ENCODE data around the gene BRSK2.
A peak's percentile ranks its signal among the peaks of the same experiment; 100 is the strongest.
"Not testable (repeated sequence)": the region's sequence is repeated elsewhere in the genome, so short reads cannot be mapped to it uniquely, and the experiment has no call there.

BRSK2 gene

GRCh38 chr11:1401171-1401445 lies 11.4 kb downstream of the BRSK2 start:
- DNase-seq = no peak
- TF ChIP-seq POLR2A (IDR thresholded peaks at IDR 0.05; ENCODE audit: low read length) (no peak), GATA1 (IDR thresholded peaks at IDR 0.05; ENCODE audit: low read depth, low read length) (no peak)

GRCh38 chr11:1401656-1402221 lies 12.0 kb downstream of the BRSK2 start:
- DNase-seq = peak; percentile 40 to 52
- no peak for TF ChIP-seq POLR2A (IDR thresholded peaks at IDR 0.05; ENCODE audit: low read length)
- TF ChIP-seq GATA1 (IDR thresholded peaks at IDR 0.05; ENCODE audit: low read depth, low read length) = no peak

GRCh38 chr11:1402355-1403077 lies 12.8 kb downstream of the BRSK2 start:
- TF ChIP-seq POLR2A (IDR thresholded peaks at IDR 0.05; ENCODE audit: low read length) (no peak), GATA1 (IDR thresholded peaks at IDR 0.05; ENCODE audit: low read depth, low read length) (no peak)
- DNase-seq = no peak

- TF ChIP-seq POLR2A (IDR thresholded peaks at IDR 0.05; ENCODE audit: low read length) (no peak), GATA1 (IDR thresholded peaks at IDR 0.05; ENCODE audit: low read depth, low read length) (no peak)
- DNase-seq = no peak
These were observed 13.4 kb downstream of the BRSK2 start for GRCh38 chr11:1403078-1403620.

- TF ChIP-seq POLR2A (IDR thresholded peaks at IDR 0.05; ENCODE audit: low read length) (no peak), GATA1 (IDR thresholded peaks at IDR 0.05; ENCODE audit: low read depth, low read length) (no peak)
- no peak for DNase-seq
These were observed 14.2 kb downstream of the BRSK2 start for GRCh38 chr11:1403721-1404460.

GRCh38 chr11:1404461-1405185 lies 14.9 kb downstream of the BRSK2 start:
- TF ChIP-seq POLR2A (IDR thresholded peaks at IDR 0.05; ENCODE audit: low read length) (no peak), GATA1 (IDR thresholded peaks at IDR 0.05; ENCODE audit: low read depth, low read length) (no peak)
- no peak for DNase-seq

- TF ChIP-seq GATA1 (IDR thresholded peaks at IDR 0.05; ENCODE audit: low read depth, low read length) = no peak
- no peak for TF ChIP-seq POLR2A (IDR thresholded peaks at IDR 0.05; ENCODE audit: low read length)
- DNase-seq = no peak
These were observed 15.7 kb downstream of the BRSK2 start for GRCh38 chr11:1405186-1406020.

- TF ChIP-seq GATA1 (IDR thresholded peaks at IDR 0.05; ENCODE audit: low read depth, low read length) (no peak), POLR2A (IDR thresholded peaks at IDR 0.05; ENCODE audit: low read length) (no peak)
- DNase-seq = no peak
These were observed 17.1 kb downstream of the BRSK2 start for GRCh38 chr11:1406571-1407485.

- no peak for DNase-seq
- TF ChIP-seq POLR2A (IDR thresholded peaks at IDR 0.05; ENCODE audit: low read length) (no peak), GATA1 (IDR thresholded peaks at IDR 0.05; ENCODE audit: low read depth, low read length) (no peak)
These were observed 17.9 kb downstream of the BRSK2 start for GRCh38 chr11:1407668-1408067.

GRCh38 chr11:1408346-1408745 lies 18.6 kb downstream of the BRSK2 start:
- TF ChIP-seq GATA1 (IDR thresholded peaks at IDR 0.05; ENCODE audit: low read depth, low read length) (no peak), POLR2A (IDR thresholded peaks at IDR 0.05; ENCODE audit: low read length) (no peak)
- DNase-seq = no peak

GRCh38 chr11:1409108-1409851 lies 19.5 kb downstream of the BRSK2 start:
- TF ChIP-seq POLR2A (IDR thresholded peaks at IDR 0.05; ENCODE audit: low read length) (no peak), GATA1 (IDR thresholded peaks at IDR 0.05; ENCODE audit: low read depth, low read length) (no peak)
- no peak for DNase-seq

- DNase-seq = not testable (repeated sequence)
These were observed 20.1 kb downstream of the BRSK2 start for GRCh38 chr11:1409852-1410125.

Data from erythroblast (primary cell).